ENCODE measurements around the gene PNLIP.

PNLIP gene

GRCh38 chr10:116594525-116595035 lies 48.8 kb downstream of the PNLIP start:
- no peaks in the 10 kb centered on the region for H3K9me3 ChIP-seq (ENCODE audit: insufficient read depth, low read depth, low read length)
- no peak for TF ChIP-seq CTCF (conservative IDR thresholded peaks at IDR 0.05; ENCODE audit: low read length)
- no peak for TF ChIP-seq EZH2phosphoT487 (IDR thresholded peaks at IDR 0.05; ENCODE audit: borderline replicate concordance)
- H3K4me1 ChIP-seq (ENCODE audit: insufficient read depth, low read length, poor library complexity, severe bottlenecking), result no peaks in the 10 kb centered on the region
- H3K9ac ChIP-seq (ENCODE audit: low read depth, low read length, poor library complexity, severe bottlenecking), result no peak overlapping the region
- H3F3A ChIP-seq (ENCODE audit: low read depth), result no peaks in the 10 kb centered on the region
- H4K20me1 ChIP-seq (ENCODE audit: insufficient read depth, low read length, poor library complexity, severe bottlenecking), result no peaks in the 10 kb centered on the region
- no peak overlapping the region for H3K4me2 ChIP-seq (ENCODE audit: low read depth, low read length, poor library complexity, severe bottlenecking)
- H2AFZ ChIP-seq (ENCODE audit: low read length), result no peak overlapping the region
- H3K4me3 ChIP-seq (ENCODE audit: low read length, poor library complexity, severe bottlenecking), result no peak overlapping the region
- no peaks in the 10 kb centered on the region for H3K79me2 ChIP-seq (ENCODE audit: insufficient read depth, low read length)
- H3K9me2 ChIP-seq (replicated peaks; ENCODE audit: low read depth, low read length), result no peaks in the 10 kb centered on the region
- no peaks in the 10 kb centered on the region for H3K27me3 ChIP-seq (ENCODE audit: insufficient read depth, low read length, poor library complexity, severe bottlenecking)
- no peaks in the 10 kb centered on the region for H3K36me3 ChIP-seq (ENCODE audit: insufficient read depth, low read length)

- no peak overlapping the region for H3K4me2 ChIP-seq (ENCODE audit: low read depth, low read length, poor library complexity, severe bottlenecking)
- H4K20me1 ChIP-seq (ENCODE audit: insufficient read depth, low read length, poor library complexity, severe bottlenecking), result no peaks in the 10 kb centered on the region
- no peaks in the 10 kb centered on the region for H3K27me3 ChIP-seq (ENCODE audit: insufficient read depth, low read length, poor library complexity, severe bottlenecking)
- H3K9ac ChIP-seq (ENCODE audit: low read depth, low read length, poor library complexity, severe bottlenecking), result no peak overlapping the region
- no peak overlapping the region for H3K4me3 ChIP-seq (ENCODE audit: low read length, poor library complexity, severe bottlenecking)
- no peaks in the 10 kb centered on the region for H3F3A ChIP-seq (ENCODE audit: low read depth)
- H2AFZ ChIP-seq (ENCODE audit: low read length), result no peak overlapping the region
- no peaks in the 10 kb centered on the region for H3K4me1 ChIP-seq (ENCODE audit: insufficient read depth, low read length, poor library complexity, severe bottlenecking)
- H3K9me3 ChIP-seq (ENCODE audit: insufficient read depth, low read depth, low read length), result no peaks in the 10 kb centered on the region
- TF ChIP-seq CTCF (conservative IDR thresholded peaks at IDR 0.05; ENCODE audit: low read length) (no peak), EZH2phosphoT487 (IDR thresholded peaks at IDR 0.05; ENCODE audit: borderline replicate concordance) (no peak)
- no peaks in the 10 kb centered on the region for H3K36me3 ChIP-seq (ENCODE audit: insufficient read depth, low read length)
- no peaks in the 10 kb centered on the region for H3K79me2 ChIP-seq (ENCODE audit: insufficient read depth, low read length)
- H3K9me2 ChIP-seq (replicated peaks; ENCODE audit: low read depth, low read length), result no peaks in the 10 kb centered on the region
These were observed 50.3 kb downstream of the PNLIP start for GRCh38 chr10:116596062-116596461.

GRCh38 chr10:116597543-116597942 lies 51.8 kb downstream of the PNLIP start:
- H4K20me1 ChIP-seq (ENCODE audit: insufficient read depth, low read length, poor library complexity, severe bottlenecking), result no peaks in the 10 kb centered on the region
- no peaks in the 10 kb centered on the region for H3K9me2 ChIP-seq (replicated peaks; ENCODE audit: low read depth, low read length)
- H3K9me3 ChIP-seq (ENCODE audit: insufficient read depth, low read depth, low read length), result no peaks in the 10 kb centered on the region
- no peaks in the 10 kb centered on the region for H3F3A ChIP-seq (ENCODE audit: low read depth)
- H3K4me2 ChIP-seq (ENCODE audit: low read depth, low read length, poor library complexity, severe bottlenecking), result no peak overlapping the region
- H3K4me1 ChIP-seq (ENCODE audit: insufficient read depth, low read length, poor library complexity, severe bottlenecking), result no peaks in the 10 kb centered on the region
- no peaks in the 10 kb centered on the region for H3K36me3 ChIP-seq (ENCODE audit: insufficient read depth, low read length)
- H3K9ac ChIP-seq (ENCODE audit: low read depth, low read length, poor library complexity, severe bottlenecking), result no peak overlapping the region
- H2AFZ ChIP-seq (ENCODE audit: low read length), result no peak overlapping the region
- TF ChIP-seq EZH2phosphoT487 (IDR thresholded peaks at IDR 0.05; ENCODE audit: borderline replicate concordance) (no peak), CTCF (conservative IDR thresholded peaks at IDR 0.05; ENCODE audit: low read length) (no peak)
- no peaks in the 10 kb centered on the region for H3K79me2 ChIP-seq (ENCODE audit: insufficient read depth, low read length)
- H3K27me3 ChIP-seq (ENCODE audit: insufficient read depth, low read length, poor library complexity, severe bottlenecking), result no peaks in the 10 kb centered on the region
- H3K4me3 ChIP-seq (ENCODE audit: low read length, poor library complexity, severe bottlenecking), result no peak overlapping the region

Measured in Loucy (cell line).